ENCODE results near the gene KLHL29. TPM values are rescaled to one million over a fixed set of nuclear protein-coding genes. Genes with fewer than 3 reads are reported as not detected.

Gene KLHL29
- total and polyA plus RNA-seq, 2 experiments from 2014 or later: 3.8 to 9.9 TPM

DNA sequence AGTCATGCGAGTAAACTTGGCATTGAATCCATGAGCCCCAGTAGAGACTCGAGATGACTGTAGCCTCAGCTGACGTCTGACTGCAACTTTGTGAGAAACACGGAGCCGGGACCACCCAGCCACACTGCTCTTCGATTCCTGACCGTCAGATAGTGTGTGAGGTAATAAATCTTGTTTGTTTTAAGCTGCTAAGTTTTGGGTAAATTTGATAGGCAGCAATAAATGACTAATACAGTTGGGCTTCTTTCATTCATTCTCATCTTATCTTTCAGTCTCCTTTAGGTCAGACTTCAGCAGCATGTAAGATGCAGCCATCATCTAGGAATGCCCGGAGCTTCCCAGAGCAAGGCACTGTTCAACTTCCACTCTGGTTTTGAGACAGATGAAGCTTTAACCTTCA lies 8.0 kb upstream of the KLHL29 start:
- DNase-seq (ENCODE audit: low spot score): no peak

DNA sequence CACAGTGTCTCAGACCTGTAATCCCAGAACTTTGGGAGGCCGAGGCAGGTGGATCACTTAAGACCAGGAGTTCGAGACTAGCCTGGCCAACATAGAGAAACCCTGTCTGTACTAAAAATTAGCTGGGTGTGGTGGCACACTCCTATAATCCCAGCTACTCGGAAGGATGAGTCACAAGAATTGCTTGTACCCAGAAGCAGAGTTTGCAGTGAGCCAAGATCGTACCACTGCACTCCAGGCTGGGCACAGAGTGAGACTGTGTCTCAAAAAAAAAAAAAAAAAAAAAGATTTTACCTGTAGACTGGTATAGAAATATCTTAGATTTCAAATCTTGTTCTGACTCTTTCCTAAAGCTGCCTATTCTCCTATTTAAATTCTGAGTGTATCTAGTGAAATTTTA lies 7.2 kb upstream of the KLHL29 start:
- WGBS (ENCODE audit: low lambda C conversion rate, missing lambda C conversion rate): 93% methylated on average over 4 of the region's 4 CpGs
- H3K9me3 ChIP-seq (ENCODE audit: low read depth): no peaks in the 10 kb centered on the region
- no peak overlapping the region for H2AFZ ChIP-seq
- no peaks in the 10 kb centered on the region for H3K4me1 ChIP-seq (ENCODE audit: insufficient read depth)
- H3K36me3 ChIP-seq (replicated peaks; ENCODE audit: insufficient read depth, low read depth): no peaks in the 10 kb centered on the region
- H3K79me2 ChIP-seq: no peaks in the 10 kb centered on the region
- no peaks in the 10 kb centered on the region for H4K20me1 ChIP-seq (ENCODE audit: insufficient read depth, poor library complexity, severe bottlenecking)
- no peaks in the 10 kb centered on the region for H3K9me2 ChIP-seq (replicated peaks; ENCODE audit: insufficient read depth)
- no peak overlapping the region for H3K27ac ChIP-seq
- no peak for DNase-seq (ENCODE audit: low spot score)
- TF ChIP-seq, protein P1, sequence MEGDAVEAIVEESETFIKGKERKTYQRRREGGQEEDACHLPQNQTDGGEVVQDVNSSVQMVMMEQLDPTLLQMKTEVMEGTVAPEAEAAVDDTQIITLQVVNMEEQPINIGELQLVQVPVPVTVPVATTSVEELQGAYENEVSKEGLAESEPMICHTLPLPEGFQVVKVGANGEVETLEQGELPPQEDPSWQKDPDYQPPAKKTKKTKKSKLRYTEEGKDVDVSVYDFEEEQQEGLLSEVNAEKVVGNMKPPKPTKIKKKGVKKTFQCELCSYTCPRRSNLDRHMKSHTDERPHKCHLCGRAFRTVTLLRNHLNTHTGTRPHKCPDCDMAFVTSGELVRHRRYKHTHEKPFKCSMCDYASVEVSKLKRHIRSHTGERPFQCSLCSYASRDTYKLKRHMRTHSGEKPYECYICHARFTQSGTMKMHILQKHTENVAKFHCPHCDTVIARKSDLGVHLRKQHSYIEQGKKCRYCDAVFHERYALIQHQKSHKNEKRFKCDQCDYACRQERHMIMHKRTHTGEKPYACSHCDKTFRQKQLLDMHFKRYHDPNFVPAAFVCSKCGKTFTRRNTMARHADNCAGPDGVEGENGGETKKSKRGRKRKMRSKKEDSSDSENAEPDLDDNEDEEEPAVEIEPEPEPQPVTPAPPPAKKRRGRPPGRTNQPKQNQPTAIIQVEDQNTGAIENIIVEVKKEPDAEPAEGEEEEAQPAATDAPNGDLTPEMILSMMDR (IDR thresholded peaks at IDR 0.05; ENCODE audit: poor library complexity): no peak
- TF ChIP-seq EZH2phosphoT487 (IDR thresholded peaks at IDR 0.05; ENCODE audit: low read depth, severe bottlenecking, unreplicated experiment): no peak
- TF ChIP-seq EZH2 (IDR thresholded peaks at IDR 0.05; ENCODE audit: borderline replicate concordance): no peak
- no peak overlapping the region for H3K4me3 ChIP-seq
- H3K4me2 ChIP-seq: no peak overlapping the region
- H3K27me3 ChIP-seq: peaks cover 17% of the 10 kb centered on the region

More for the DNA sequence above, 8.0 kb upstream of the KLHL29 start:
- H3K4me2 ChIP-seq: no peak overlapping the region
- H2AFZ ChIP-seq: no peak overlapping the region
- no peak for TF ChIP-seq EZH2phosphoT487 (IDR thresholded peaks at IDR 0.05; ENCODE audit: low read depth, severe bottlenecking, unreplicated experiment)
- no peak for TF ChIP-seq EZH2 (IDR thresholded peaks at IDR 0.05; ENCODE audit: borderline replicate concordance)
- TF ChIP-seq, protein P1 (IDR thresholded peaks at IDR 0.05; ENCODE audit: poor library complexity): no peak
- no peaks in the 10 kb centered on the region for H3K9me2 ChIP-seq (replicated peaks; ENCODE audit: insufficient read depth)
- H3K4me3 ChIP-seq: no peak overlapping the region
- no peak overlapping the region for H3K27ac ChIP-seq
- no peaks in the 10 kb centered on the region for H3K9me3 ChIP-seq (ENCODE audit: low read depth)
- H3K27me3 ChIP-seq: peaks cover 9% of the 10 kb centered on the region
- no peaks in the 10 kb centered on the region for H3K36me3 ChIP-seq (replicated peaks; ENCODE audit: insufficient read depth, low read depth)
- no peaks in the 10 kb centered on the region for H4K20me1 ChIP-seq (ENCODE audit: insufficient read depth, poor library complexity, severe bottlenecking)
- no peaks in the 10 kb centered on the region for H3K79me2 ChIP-seq
- H3K4me1 ChIP-seq (ENCODE audit: insufficient read depth): no peaks in the 10 kb centered on the region
- 57% methylated on average over 8 of the region's 8 CpGs for WGBS (ENCODE audit: low lambda C conversion rate, missing lambda C conversion rate)

- Histone ChIP-seq H3K4me1 (ENCODE audit: insufficient read depth) (no peaks in the 10 kb centered on the region), H3K79me2 (no peaks in the 10 kb centered on the region), H3K9me3 (ENCODE audit: low read depth) (no peaks in the 10 kb centered on the region), H3K27me3 (peaks cover 24% of the 10 kb centered on the region), H3K9me2 (replicated peaks; ENCODE audit: insufficient read depth) (no peaks in the 10 kb centered on the region), H3K36me3 (replicated peaks; ENCODE audit: insufficient read depth, low read depth) (no peaks in the 10 kb centered on the region), H4K20me1 (ENCODE audit: insufficient read depth, poor library complexity, severe bottlenecking) (no peaks in the 10 kb centered on the region), H3K4me3 (no peak overlapping the region), H3K27ac (no peak overlapping the region), H2AFZ (no peak overlapping the region), H3K4me2 (no peak overlapping the region)
- 63% methylated on average over 2 of the region's 2 CpGs for WGBS (ENCODE audit: low lambda C conversion rate, missing lambda C conversion rate)
- DNase-seq (ENCODE audit: low spot score): no peak
- TF ChIP-seq EZH2 (IDR thresholded peaks at IDR 0.05; ENCODE audit: borderline replicate concordance) (no peak), EZH2phosphoT487 (IDR thresholded peaks at IDR 0.05; ENCODE audit: low read depth, severe bottlenecking, unreplicated experiment) (no peak)
- TF ChIP-seq, protein P1 (IDR thresholded peaks at IDR 0.05; ENCODE audit: poor library complexity): no peak
These were observed 6.5 kb upstream of the KLHL29 start for GRCh38 chr2:23378496-23378895.

DNA sequence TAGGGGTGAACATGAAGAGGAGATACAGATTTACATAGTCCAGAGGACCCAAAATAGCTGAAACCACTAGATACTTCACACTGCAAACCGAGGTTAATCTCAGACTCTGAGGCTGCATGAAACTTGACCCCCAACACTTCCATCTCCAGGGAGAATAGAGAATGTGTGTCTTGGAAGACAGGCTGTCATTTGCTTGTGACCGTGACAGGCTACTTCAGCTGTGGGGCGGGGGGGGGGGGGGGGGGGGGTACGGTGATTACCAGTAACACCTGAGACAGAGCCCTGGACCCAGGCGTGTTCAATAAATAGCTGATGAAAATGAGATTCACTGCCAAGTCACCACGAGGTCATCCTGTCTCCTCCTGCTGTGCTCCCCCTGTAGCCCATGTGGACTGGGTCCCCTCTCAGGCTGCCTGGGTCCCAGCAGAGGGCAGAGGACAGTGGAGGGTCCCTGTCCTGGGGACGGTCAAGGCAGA lies 5.7 kb upstream of the KLHL29 start:
- H3K4me2 ChIP-seq: no peak overlapping the region
- H3K9me2 ChIP-seq (replicated peaks; ENCODE audit: insufficient read depth): no peaks in the 10 kb centered on the region
- no peak overlapping the region for H2AFZ ChIP-seq
- no peak overlapping the region for H3K27ac ChIP-seq
- H3K9me3 ChIP-seq (ENCODE audit: low read depth): no peaks in the 10 kb centered on the region
- no peak overlapping the region for H3K4me3 ChIP-seq
- DNase-seq (ENCODE audit: low spot score): no peak
- peaks cover 25% of the 10 kb centered on the region for H3K27me3 ChIP-seq
- WGBS (ENCODE audit: low lambda C conversion rate, missing lambda C conversion rate): 67% methylated on average over 6 of the region's 7 CpGs
- H3K4me1 ChIP-seq (ENCODE audit: insufficient read depth): no peaks in the 10 kb centered on the region
- no peaks in the 10 kb centered on the region for H3K79me2 ChIP-seq
- no peaks in the 10 kb centered on the region for H3K36me3 ChIP-seq (replicated peaks; ENCODE audit: insufficient read depth, low read depth)
- H4K20me1 ChIP-seq (ENCODE audit: insufficient read depth, poor library complexity, severe bottlenecking): no peaks in the 10 kb centered on the region
- no peak for TF ChIP-seq EZH2phosphoT487 (IDR thresholded peaks at IDR 0.05; ENCODE audit: low read depth, severe bottlenecking, unreplicated experiment)

Data from hepatocyte (in vitro differentiated cells).